HG02885 (cell line): ENCODE data around the gene CDH13.

Experiments
- ATAC-seq: cut with Tn5 transposase; IDR thresholded peaks from one replicate; pipeline ENCODE4 v1.9.1; 2021; ENCODE audit warnings: mild to moderate bottlenecking; ENCODE audit not compliant: unreplicated experiment, poor library complexity

The CDH13 gene

DNA sequence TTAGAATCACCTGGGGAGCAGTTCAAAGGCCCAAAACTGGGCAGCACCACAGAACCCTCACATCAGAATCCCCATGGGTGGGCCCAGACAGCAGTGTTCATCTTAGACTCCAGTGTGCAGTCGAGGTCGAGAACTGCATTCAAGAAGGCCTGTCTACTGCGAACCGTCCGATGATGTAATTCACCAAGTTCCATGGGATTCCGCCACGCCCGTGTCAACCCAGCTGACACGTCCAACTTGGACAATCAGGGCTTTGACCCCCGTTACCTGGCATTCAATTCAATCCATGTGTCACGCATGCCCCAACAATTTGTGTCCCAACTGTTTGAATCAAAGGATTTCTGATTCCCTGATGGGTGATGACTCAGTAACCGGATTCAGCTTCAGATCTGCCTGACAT, 1190.3 kb downstream of the CDH13 start:
- no peak for ATAC-seq

DNA sequence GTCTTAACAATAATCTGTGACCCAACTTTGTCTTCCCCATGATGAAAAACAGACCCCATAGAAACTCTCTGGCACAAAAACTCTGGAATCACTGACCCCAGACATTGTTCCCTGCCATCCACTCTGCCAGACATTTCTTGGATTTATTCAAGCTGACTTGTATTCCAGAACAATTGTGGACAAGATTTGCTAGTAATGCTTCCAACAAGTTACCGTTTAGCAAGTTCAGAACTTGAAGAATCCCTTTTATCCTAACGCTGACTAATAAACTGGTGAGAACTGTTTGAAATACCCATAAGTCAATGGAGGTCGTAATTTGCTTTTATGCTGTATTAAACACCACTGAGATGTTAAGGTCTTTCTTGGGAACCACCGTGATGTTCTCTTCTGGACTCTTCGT, 1191.5 kb downstream of the CDH13 start:
- ATAC-seq: no peak

DNA sequence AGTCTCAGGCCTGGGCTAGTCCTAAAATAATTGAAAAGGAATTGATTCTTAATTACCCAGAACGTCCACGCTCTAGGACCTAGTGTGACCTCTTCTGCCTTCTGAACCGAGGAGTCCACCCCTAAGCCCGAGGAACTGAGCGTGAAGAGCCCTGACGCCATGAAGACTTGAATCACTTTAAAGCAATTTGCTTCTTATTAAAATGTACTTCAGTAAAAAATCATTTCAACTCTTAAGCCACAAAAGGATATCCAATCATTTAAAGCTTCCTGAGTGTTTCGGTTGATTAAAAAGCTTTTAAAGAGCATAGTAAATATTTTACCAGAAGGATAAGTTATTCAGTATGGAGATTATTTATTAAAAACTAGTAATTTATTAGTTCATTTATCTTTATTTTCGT, 1192.6 kb downstream of the CDH13 start:
- no peak for ATAC-seq

DNA sequence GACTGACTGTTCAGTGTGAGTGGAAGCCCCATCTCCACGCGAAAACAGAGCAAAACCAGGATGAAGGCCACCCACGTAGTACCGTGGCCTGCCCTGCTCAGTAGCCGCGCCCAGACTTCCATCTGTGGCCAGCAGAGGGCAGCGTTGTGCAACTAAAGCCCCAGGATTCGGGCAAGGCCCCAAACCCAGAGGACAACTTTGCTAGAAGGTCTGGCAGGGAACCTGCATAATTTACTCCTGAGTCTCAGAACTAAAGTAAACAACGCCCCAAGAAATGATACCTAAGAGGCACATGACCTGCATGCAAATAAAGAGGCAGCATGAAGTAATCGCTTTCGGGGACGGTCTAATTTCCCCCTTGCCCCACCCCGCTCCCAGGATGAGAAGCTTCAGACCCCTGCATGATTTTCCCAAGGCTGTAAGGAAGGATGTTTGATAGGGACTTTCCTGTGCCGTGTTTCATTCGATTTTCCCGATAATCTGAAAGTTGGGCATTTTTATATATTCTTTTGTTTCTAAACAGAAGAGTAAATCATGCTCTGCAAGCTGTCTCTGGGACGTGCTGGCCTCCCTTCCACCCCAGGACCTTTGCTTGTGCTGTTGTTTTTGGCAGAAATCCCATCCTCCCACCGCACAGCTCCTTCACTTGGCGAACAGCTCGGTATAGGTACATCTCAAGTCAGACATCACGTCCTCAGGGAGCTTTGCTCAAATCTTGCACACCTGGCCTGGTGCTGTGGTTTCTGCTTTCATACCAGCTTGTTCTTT, 1199.6 kb downstream of the CDH13 start:
- ATAC-seq: peak; percentile 74

DNA sequence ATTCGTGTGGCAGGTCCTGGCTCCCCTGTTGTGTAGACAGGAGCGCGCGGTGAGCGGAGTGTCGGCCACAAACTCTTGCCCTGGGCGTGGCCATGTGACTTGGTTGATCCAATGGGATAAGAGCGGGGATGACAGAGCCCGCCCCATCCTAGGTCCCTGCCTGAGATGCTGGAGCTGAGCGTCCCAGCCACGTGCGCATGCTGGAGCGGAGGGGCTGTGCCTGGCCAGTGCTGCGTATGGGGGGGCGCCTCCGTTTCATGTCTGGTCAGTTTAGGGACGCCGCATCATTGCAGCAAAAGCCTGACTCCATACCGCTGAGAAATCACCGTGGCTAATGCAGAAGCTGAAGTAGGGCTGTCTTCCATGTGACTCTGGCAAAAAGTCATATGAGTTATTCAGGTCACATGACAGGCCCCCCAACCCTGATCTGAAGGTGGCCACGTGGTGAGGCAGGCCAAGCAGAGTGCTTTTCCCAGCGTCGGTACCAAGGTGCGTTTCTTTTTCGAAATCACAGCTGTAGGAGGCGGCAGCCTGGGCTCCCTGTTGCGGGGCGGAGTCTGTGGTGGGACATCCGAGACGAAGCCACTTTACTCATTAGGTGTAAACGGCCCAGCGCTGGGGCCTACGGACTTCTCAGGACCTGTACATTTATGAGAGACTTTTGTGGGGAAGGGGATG, 1203.5 kb downstream of the CDH13 start:
- ATAC-seq: no peak

DNA sequence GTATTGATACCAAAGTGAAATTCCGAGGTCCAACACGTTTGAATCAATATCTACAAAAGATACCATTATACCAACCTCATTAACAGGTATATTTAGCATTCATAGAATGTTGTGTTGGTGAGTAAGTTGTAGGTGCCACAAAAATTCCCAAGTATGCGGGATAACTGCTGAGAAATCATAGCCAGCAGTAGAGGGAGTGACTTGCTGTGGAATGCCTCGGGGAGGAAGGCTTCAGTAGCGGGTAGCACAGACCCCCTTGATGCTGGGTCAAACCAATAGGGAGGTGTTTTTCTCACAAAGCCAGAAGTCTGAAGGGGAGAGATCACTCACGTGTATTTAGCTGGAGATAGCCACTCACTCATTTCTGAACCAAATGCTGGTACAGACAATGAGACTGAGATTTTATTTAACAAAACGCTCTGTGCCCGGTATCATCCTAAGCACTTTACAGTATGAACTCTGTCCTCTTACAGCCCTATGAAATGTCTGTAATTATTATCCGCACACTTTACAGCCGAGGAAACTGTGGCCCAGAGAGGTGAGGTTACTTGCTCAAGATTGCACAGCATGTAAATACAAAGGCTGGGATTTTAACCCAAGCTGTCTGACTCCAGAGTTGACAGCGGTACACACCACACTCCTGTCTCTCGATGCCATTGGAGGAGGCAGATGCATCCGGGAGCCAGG, 1204.1 kb downstream of the CDH13 start:
- no peak for ATAC-seq

DNA sequence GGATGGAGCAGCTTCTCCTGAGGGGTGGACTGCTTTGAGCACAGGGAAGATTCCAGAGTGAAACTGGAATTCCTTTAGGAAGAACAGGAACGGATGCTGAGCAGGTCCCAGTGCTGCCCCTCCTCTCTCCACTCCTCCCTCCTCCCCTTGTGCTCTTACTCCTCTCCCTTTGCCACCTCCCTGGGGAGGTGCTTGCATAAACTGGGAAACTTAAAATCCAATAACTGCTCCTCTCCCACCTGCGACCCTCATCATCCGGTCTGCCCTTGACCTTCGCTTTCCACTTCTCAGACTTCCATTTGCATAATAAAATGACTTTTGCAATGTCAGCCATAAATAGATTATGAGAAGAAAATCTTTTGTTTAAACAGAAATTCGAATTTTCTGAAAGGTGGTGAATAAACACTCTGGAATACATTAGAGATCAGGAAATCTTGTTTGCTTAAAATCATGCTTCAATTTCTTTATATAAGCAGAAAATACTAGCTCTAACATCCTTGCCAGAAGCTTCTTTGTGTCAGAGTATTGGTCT, 1204.8 kb downstream of the CDH13 start:
- ATAC-seq: no peak

DNA sequence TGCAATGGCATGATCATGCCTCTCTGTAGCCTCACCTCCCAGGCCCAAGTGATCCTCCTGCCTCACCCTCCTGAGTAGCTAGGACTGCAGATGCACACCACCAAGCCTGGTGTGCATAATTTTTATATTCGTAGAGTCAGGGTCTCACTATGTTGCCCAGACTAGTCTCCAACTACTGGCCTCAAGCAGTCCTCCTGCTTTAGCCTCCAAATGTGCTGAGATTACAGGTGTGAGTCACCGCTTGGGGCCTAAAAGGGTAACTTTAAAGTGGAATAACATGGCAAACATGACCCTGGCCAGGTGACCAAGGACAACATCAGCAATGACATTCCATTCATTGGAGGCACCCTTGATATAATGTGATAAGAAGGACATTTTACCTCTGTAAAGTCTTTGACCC, 1207.2 kb downstream of the CDH13 start:
- ATAC-seq: no peak

DNA sequence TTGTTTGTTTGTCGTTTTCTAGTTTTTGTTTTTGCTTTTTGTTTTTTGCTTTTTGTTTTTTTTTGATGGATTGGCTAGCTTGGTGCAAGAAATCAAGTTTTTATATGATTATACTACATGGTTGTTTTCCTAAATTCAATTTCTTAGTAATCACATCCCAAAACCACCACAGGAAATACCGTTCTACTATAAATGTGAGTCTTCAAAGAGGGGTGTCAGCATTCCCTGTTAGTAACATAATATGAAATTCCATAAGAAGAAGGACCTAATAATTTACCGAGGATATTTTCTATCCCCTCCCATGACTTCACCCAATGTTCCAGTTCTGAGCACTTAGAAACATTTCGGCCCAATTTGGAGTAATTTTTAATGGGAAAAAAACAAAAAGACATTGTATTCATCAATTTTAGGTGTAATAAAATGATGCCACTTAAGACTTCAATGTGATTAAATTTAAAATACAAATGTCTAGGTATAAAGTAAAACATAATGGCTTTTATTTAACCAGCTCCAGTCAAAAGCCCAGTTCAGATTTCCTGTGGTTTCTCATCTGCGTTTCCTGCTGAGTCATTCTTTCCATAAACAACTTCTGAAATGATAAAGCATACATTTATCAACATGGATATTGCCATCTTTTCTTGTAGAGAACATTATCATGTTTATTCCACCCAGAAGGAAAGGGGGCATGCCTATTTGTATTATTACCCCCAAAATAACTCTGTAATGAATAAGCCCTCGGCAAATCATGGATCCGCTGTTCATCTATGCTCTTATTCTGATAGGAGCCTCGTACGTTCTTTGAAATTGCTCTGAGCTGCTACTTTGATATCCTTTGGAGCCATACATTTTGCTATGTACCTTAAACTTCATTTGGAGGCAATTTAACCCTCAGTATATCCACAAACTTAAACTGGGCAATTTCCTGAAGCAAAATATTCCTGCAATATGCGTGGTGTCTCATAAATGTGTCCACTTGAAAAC, 1209.1 kb downstream of the CDH13 start:
- ATAC-seq: no peak

DNA sequence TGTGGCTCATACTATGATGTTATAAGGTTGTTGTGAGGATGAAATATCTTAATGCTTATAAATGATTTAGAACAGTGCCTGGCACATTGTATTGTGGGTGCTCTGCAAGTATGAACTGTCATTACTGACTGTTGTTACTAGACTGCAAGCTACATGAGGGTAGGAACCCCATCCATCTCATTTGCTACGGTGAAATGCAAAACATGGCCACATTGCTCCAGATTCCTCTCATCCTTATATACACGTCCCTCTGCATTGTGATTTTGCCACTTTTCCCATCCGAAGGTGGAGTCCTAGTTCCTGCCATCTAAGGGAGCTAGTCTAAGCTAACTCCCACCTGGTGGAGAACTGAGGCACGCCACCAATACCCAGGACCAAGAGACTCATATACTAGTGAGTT, 1210.8 kb downstream of the CDH13 start:
- no peak for ATAC-seq

DNA sequence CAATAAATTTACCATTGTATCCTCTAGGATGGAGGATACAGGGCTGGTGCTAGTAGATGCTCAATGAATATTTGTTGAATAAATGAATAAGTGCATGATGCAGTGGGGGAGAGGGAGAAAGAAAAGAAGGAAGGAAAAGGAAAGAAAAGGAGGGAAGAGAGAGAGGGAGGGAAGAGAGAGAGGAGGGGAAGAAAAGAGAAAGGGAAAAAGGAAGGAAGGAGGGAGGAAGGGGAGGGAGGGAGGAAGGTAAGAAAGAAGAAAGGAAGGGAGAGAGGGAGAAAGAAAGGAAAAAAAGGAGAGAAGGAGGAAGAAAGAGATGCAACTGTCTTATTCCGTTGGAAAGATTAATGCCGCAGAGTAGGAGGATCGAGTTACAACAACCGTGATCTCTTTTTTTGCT, 1211.4 kb downstream of the CDH13 start:
- no peak for ATAC-seq

DNA sequence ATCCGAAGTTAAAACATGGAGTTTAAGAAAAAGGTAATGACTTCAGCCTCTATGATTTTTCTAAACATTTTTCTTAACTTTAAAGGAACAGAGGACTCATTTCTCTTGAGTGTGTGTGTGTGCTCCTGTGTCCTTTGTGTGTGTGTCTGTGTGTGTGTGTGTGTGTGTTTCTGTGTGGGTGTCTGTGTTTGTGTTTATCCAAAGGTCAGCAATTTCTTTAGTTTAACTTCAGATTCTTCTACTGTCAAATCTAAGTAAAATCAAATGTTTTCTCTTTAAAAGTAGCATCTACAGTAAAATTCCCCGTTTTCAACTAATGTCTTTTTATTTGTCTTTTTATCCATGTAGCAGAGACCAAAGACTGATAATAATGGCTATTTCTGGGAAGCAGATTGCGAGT, 1212.8 kb downstream of the CDH13 start:
- ATAC-seq: no peak

DNA sequence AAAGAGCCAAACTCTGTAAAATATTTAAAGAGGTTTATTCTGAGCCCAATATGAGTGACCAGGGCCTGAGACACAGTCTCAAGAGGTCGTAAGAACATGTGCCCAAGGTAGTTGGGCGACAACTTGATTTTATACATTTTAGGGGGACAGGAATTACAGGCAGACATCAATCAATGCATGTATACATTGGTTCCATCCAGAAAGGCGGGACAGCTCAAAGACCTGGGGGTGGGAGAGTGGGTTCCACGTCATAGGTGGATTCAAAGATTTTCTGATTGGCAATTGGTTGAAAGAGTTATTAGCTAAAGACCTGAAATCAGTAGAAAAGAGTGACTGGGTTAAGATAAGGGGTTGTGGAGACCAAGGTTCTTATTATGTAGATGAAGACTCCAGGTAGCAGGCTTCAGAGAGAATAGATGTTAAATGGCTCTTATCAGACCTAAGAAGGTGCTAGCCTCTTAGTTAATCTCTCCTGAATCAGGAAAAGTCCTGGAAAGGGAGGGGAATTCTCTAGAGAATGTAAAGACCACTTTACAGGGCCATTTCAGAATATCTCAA, 1213.4 kb downstream of the CDH13 start:
- ATAC-seq: no peak

DNA sequence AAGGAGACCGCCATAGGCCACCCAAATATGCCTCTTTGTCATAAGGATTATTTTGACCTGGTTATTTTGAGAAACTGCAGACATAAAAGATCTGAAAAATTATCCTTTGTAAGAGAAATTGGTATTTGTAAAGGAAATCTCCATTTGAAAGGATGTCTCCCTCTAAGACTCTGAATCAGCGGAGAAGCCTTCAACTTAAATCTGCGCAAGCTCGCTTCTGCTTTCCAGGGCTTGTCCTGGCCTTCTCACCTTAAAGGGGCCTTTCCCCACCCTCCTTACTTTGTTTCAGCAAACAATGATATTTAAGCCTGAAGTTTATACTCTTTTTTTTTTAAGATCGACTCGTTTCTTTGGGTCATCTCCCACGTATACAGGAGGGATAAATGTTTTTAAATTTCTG, 1215.5 kb downstream of the CDH13 start:
- ATAC-seq: no peak

DNA sequence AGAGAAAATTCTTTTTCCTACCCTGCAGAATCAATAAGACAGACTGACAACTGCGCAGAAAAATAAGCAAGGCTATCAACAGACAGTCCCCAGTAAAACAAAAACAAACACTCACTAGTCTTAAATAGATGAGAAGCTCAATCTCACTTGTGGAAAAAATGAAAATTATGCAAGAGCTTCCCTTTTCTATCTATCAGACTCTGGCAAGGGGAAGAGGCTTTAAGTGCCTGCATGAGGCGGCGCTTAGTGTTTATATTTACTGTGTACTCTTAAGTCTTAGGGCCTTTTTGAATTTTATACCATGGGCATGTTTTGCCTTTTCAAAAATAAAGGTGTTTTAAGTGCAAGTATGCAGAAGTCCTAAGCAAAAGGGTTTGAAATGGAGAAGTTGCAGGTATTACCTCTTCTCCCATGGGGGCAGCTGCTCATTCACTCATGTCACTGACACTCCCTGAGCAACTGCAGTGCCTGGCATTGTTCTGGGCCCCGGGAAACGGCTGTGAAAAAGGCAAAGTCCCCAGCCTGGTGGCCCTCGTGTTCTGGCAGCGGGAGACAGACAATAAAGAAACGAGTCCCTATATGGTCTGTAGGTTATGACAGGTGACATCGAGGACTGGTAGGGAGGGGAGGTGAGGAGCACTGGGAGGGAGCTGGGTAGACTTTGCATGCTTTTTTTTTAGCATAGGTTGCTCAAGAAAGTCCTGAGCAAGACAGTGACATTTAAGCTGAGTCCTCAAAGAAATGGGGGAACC, 1216.2 kb downstream of the CDH13 start:
- ATAC-seq: no peak

DNA sequence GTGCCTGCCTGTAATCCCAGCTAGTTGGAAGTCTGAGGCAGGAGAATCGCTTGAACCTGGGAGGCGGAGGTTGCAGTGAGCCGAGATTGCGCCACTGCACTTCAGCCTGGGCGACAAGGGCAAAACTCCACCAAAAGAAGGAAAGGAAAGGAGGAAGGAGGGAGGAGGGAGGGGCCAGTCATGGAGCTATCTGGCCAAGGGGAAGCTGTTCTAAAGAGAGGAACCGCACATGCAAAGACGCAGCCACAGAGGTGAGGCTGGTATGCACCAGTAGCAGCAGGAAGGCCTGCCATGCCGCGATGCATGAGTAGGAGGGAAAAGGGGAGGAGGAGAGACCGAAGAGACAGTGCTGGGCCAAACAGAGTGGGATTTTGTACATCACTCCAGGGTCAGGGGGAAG, 1216.9 kb downstream of the CDH13 start:
- ATAC-seq: no peak

DNA sequence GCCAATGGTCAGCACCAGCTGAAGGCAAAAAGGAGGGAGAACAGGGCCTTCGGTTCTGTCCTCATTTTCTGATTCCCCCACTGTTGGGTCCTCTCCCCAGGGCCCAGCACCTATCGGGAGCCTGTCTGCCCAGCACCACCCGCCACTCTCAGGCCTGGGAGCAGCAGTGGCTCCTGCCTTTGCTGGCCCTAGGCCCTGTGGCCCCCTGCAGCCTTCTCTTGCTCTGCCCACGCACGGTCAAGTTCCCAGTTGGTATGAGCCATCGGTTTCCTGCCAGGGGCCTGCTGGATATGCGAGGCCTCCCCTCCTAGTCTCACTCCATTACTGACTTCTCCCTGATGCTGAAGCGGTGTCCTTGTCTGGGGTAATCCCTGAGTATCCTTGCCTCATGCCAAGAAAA, 1218.5 kb downstream of the CDH13 start:
- no peak for ATAC-seq

DNA sequence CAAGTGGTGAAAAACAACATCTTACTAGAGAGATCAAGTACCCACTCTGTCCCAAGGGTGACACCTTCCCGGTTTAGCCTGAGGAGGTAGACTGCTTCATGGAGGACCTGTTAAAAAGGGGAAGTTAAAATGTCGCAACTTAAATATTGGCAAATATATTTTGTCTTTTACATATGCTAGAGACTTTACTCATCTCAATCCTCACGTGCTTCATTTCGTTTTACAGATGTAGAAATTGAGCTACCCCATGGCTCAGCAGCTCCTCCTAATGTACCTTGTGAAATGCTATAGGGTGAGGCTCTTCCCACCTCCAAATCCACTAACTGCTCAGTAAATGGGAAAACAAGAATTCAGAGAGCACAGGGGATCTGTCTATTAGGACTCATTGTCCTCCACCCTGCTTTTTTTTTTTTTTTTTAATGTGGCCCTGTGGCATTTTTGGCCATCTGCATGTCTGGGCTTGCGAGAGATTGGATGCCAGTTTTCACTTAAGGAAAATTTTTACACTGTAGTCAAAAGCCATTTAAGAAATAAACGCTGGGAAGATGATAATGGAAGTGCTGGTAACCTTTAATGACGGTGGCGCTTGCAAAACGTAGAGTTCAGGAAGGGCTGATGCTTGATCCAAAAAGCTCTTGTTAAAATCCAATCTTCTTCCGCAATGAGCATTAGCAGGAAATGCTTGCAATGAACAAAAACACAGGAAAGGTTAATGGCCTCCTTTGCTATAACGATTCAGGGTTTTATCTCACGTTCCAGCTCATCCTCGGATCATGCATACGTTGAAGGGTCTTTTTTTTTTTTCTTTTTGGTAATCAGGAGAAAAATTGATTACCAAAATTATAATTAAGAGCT, 1220.8 kb downstream of the CDH13 start:
- no peak for ATAC-seq
